Measurements from ENCODE around the gene PRR35. TPM values are rescaled to one million over a fixed set of nuclear protein-coding genes. Genes with fewer than 3 reads are reported as not detected.

PRR35 gene
- total and polyA plus RNA-seq, 2 of the 4 experiments (the other 2 are of a cell fraction) = not detected

DNA sequence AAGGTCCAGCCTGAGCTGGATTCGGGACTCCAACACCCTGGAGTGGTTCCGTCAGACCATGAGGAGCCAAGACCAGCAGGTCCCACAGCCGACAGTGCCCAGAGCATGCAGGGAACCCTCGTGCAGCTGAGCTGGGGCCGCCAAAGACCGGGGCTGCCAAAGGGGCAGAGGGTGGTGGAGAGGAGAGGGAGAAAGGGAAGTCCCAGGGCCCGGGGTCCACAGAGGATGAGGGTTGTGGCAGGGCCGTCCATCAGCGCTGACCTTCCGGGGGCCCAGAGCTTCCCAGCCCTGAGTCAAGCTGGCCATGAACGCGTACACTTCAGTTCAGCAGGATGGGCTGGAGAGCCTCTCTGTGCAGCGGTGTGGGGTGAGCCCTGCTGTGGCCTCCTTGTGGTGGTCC is 39.3 kb upstream of the PRR35 start:
- dilution Hi-C loops (cut with HindIII; ENCODE audit: low sequenced_read_pairs, unreplicated experiment) (no loop called here), intact Hi-C loops (cut with micrococcal nuclease) (no loop called here), in situ Hi-C loops (cut with MboI; ENCODE audit: low sequenced_read_pairs) (no loop called here)
- Histone ChIP-seq H3K23ac (ENCODE audit: low read depth, low read length) (no peak overlapping the region), H2AFZ (replicated peaks; ENCODE audit: low read length, poor library complexity) (peak overlapping the region; percentile 58), H3K18ac (ENCODE audit: low read depth, low read length) (no peak overlapping the region), H3K14ac (replicated peaks; ENCODE audit: low read depth, low read length) (no peak overlapping the region), H3K9me1 (ENCODE audit: insufficient read depth, low read length) (peaks cover 6% of the 10 kb centered on the region; the same call in 1 of the 2 replicates), H3K79me1 (ENCODE audit: low read depth in 1 of 2, low read length in 2 of 2) (peaks cover 0 to 36% of the 10 kb centered on the region in 2 experiments; a peak in 2 of 4 replicates), H2AK5ac (ENCODE audit: low read depth, low read length) (no peak overlapping the region), H4K8ac (ENCODE audit: low read depth in 2 of 2, low read length in 2 of 2) (no peak overlapping the region), H2AK9ac (replicated peaks; ENCODE audit: low read depth, low read length, poor library complexity) (peak overlapping the region; percentile 55), H2BK120ac (ENCODE audit: low read depth, low read length) (no peak overlapping the region), H2BK5ac (ENCODE audit: low read depth, low read length, poor library complexity, severe bottlenecking) (no peak overlapping the region), H3K27me3 (ENCODE audit: control insufficient read depth, insufficient read depth, low read length) (no peaks in the 10 kb centered on the region), H3K4me2 (ENCODE audit: low read depth, low read length) (no peak overlapping the region), H3K56ac (ENCODE audit: extremely low read depth, insufficient read depth, low read length) (no peak overlapping the region), H2BK20ac (ENCODE audit: low read depth, low read length) (no peak overlapping the region), H4K5ac (ENCODE audit: low read depth, low read length) (no peak overlapping the region), H3K4me3 (ENCODE audit: insufficient read depth, low read depth, low read length) (no peak overlapping the region), H3K27ac (ENCODE audit: insufficient read depth, low read length) (no peak overlapping the region), H4K91ac (ENCODE audit: insufficient read depth, low read depth, low read length) (no peak overlapping the region), H3K36me3 (ENCODE audit: control insufficient read depth, insufficient read depth, low read length) (peaks cover 37% of the 10 kb centered on the region), H3K9ac (ENCODE audit: low read depth, low read length) (no peak overlapping the region), H3K4ac (ENCODE audit: low read depth, low read length) (no peak overlapping the region), H4K20me1 (ENCODE audit: insufficient read depth, low read length) (peaks cover 27% of the 10 kb centered on the region), H3K9me3 (ENCODE audit: control insufficient read depth, insufficient read depth, low read length) (no peaks in the 10 kb centered on the region), H3K4me1 (ENCODE audit: control insufficient read depth, insufficient read depth, low read length) (peaks cover 8% of the 10 kb centered on the region), H2BK15ac (ENCODE audit: low read depth, low read length) (no peak overlapping the region)
- DNase-seq = no peak
- ChIA-PET POLR2A (ENCODE audit: unreplicated experiment) (no interaction called here), CTCF (interaction anchor here (0.5 kb wide), 1 partner anchor 162 kb away, joined by 3 read pairs; no protein-coding TSS in a partner anchor)
- ATAC-seq (ENCODE audit: low read depth) = no peak
- no peak for TF ChIP-seq MAZ (IDR thresholded peaks at IDR 0.05; ENCODE audit: borderline replicate concordance, low read depth, low read length)
- no peak for TF ChIP-seq CEBPB (IDR thresholded peaks at IDR 0.05; ENCODE audit: low read depth, low read length)
- TF ChIP-seq, protein P1, sequence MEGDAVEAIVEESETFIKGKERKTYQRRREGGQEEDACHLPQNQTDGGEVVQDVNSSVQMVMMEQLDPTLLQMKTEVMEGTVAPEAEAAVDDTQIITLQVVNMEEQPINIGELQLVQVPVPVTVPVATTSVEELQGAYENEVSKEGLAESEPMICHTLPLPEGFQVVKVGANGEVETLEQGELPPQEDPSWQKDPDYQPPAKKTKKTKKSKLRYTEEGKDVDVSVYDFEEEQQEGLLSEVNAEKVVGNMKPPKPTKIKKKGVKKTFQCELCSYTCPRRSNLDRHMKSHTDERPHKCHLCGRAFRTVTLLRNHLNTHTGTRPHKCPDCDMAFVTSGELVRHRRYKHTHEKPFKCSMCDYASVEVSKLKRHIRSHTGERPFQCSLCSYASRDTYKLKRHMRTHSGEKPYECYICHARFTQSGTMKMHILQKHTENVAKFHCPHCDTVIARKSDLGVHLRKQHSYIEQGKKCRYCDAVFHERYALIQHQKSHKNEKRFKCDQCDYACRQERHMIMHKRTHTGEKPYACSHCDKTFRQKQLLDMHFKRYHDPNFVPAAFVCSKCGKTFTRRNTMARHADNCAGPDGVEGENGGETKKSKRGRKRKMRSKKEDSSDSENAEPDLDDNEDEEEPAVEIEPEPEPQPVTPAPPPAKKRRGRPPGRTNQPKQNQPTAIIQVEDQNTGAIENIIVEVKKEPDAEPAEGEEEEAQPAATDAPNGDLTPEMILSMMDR (conservative IDR thresholded peaks at IDR 0.05; ENCODE audit: low read depth, low read length) = no peak
- TF ChIP-seq FOS (IDR thresholded peaks at IDR 0.05; ENCODE audit: low read depth, low read length) = no peak
- no peak for TF ChIP-seq BHLHE40 (IDR thresholded peaks at IDR 0.05; ENCODE audit: low read depth, low read length)
- no peak for TF ChIP-seq SMC3 (IDR thresholded peaks at IDR 0.05; ENCODE audit: low read depth, low read length)
- no peak for TF ChIP-seq NFE2L2 (IDR thresholded peaks at IDR 0.05; ENCODE audit: low read depth, low read length)
- TF ChIP-seq, protein P2, sequence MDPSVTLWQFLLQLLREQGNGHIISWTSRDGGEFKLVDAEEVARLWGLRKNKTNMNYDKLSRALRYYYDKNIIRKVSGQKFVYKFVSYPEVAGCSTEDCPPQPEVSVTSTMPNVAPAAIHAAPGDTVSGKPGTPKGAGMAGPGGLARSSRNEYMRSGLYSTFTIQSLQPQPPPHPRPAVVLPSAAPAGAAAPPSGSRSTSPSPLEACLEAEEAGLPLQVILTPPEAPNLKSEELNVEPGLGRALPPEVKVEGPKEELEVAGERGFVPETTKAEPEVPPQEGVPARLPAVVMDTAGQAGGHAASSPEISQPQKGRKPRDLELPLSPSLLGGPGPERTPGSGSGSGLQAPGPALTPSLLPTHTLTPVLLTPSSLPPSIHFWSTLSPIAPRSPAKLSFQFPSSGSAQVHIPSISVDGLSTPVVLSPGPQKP (IDR thresholded peaks at IDR 0.05; ENCODE audit: borderline replicate concordance, low read depth, low read length) = no peak
- TF ChIP-seq CHD1 (IDR thresholded peaks at IDR 0.05; ENCODE audit: low read depth, low read length) = no peak
- TF ChIP-seq MXI1 (IDR thresholded peaks at IDR 0.05; ENCODE audit: borderline replicate concordance, low read depth, low read length) = no peak
- TF ChIP-seq RCOR1 (IDR thresholded peaks at IDR 0.05; ENCODE audit: insufficient replicate concordance, low read length) = no peak
- TF ChIP-seq, protein P3, sequence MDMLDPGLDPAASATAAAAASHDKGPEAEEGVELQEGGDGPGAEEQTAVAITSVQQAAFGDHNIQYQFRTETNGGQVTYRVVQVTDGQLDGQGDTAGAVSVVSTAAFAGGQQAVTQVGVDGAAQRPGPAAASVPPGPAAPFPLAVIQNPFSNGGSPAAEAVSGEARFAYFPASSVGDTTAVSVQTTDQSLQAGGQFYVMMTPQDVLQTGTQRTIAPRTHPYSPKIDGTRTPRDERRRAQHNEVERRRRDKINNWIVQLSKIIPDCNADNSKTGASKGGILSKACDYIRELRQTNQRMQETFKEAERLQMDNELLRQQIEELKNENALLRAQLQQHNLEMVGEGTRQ (IDR thresholded peaks at IDR 0.05; ENCODE audit: low read depth, low read length) = no peak
- no peak for TF ChIP-seq RFX5 (IDR thresholded peaks at IDR 0.05; ENCODE audit: low read depth, low read length)
- TF ChIP-seq POLR2A (IDR thresholded peaks at IDR 0.05; ENCODE audit: low read depth, low read length) = no peak
- no TSS peak for BruUV-seq (replicated peaks)
- WGBS, 2 experiments (ENCODE audit: extremely low coverage in 2 of 2, insufficient read length in 1 of 2) = 93% methylated on average over 2 of the region's 13 CpGs; no CpG with 5 or more reads in 1 of the 2 experiments
